ENCODE data around the gene MAP3K2.

- TF ChIP-seq CTCF (IDR thresholded peaks at IDR 0.05) = no peak
- no peak for TF ChIP-seq POLR2A (IDR thresholded peaks at IDR 0.05)
Measured at GRCh38 chr2:127277028-127277427, 110.7 kb downstream of the MAP3K2 start.

Measured in esophagus squamous epithelium (tissue), 4 donors.